Stomach (tissue), 9 donors: ENCODE data around the gene BPIFB6. TPM values are rescaled to one million over a fixed set of nuclear protein-coding genes. Genes with fewer than 3 reads are reported as not detected.

Source experiments
- DNase-seq, 2 donors: peaks; one replicate each; pipeline versions ENCODE4 v3.0.0 to v3.0.0-alpha.2; 2013 to 2019
- H3K27ac ChIP-seq, 5 donors: fragments of 200-600 bp in 4 of 5; sonication (generic) in 4 of 5; one replicate each; pipeline ENCODE4 v1.5.1; 2013 to 2019; ENCODE audit warnings: mild to moderate bottlenecking in 1 of 5, moderate library complexity in 1 of 5
- H3K27me3 ChIP-seq, 3 donors: fragments of 200-600 bp; sonication (generic); one replicate each; pipeline ENCODE4 v1.5.1; 2017 to 2019; ENCODE audit warnings: mixed run types in 1 of 3
- H3K36me3 ChIP-seq, 4 donors: fragments of 200-600 bp; sonication (generic); 1 replicate in 3 of 4; 2 replicates in 1 of 4; pipeline ENCODE4 v1.5.1; 2016 to 2019
- H3K4me1 ChIP-seq, 4 donors: fragments of 200-600 bp; sonication (generic); one replicate each; pipeline ENCODE4 v1.5.1; 2016 to 2019
- H3K4me3 ChIP-seq, 4 donors: fragments of 200-600 bp; sonication (generic) in 3 of 4; one replicate each; pipeline ENCODE4 v1.5.1; 2016 to 2019; ENCODE audit warnings: mild to moderate bottlenecking in 1 of 4
- H3K9me3 ChIP-seq, 4 donors: fragments of 200-600 bp; sonication (generic); one replicate each; pipeline ENCODE4 v1.5.1; 2016 to 2019
- EP300 ChIP-seq: sonication (generic); formaldehyde crosslinking; IDR thresholded peaks from one replicate; pipeline ENCODE4 v1.6.1; 2017; ENCODE audit warnings: antibody characterized with exemption
- POLR2A ChIP-seq, 4 donors: fragments of 450-650 bp; IDR thresholded peaks; one replicate each; pipeline ENCODE4 v1.6.1; 2016; ENCODE audit warnings: antibody characterized with exemption in 4 of 4, control low read depth in 2 of 4, mild to moderate bottlenecking in 1 of 4, moderate library complexity in 1 of 4
- POLR2AphosphoS5 ChIP-seq, 3 donors: sonication (generic); formaldehyde crosslinking; IDR thresholded peaks; one replicate each; pipeline ENCODE4 v1.6.1; 2016; ENCODE audit warnings: antibody characterized with exemption in 3 of 3
- WGBS, 5 donors: extraction: QIAGEN DNeasy Blood & Tissue Kit in 3 of 5; methylation state at CpG; one replicate each; pipeline versions ENCODE4 v1.1.5 to v1.1.7; 2013 to 2018; 5-methylcytosine and 5-hydroxymethylcytosine counted together
- intact Hi-C: fragments of 100-400 bp; cut with DNase I; formaldehyde crosslinking; loops from one replicate; pipeline ENCODE4 v1.15.1; 2023; ENCODE audit warnings: low total_unique reads
- polyA plus RNA-seq, 3 donors: library from polyadenylated mRNA; stranded (reverse); fragments of 200-250 nt; gene quantifications; one replicate each; pipeline ENCODE4 v1.2.3, GENCODE V29; 2013
- total RNA-seq, 5 donors: library from RNA; depleted of rRNA; stranded (reverse); fragments of >200 nt; gene quantifications; one replicate each; pipeline versions ENCODE4 v1.1.0 to v1.2.3, GENCODE V29; 2014 to 2016
- TF ChIP-seq, protein P1 (sequence below), 7 experiments: fragments of 450-650 bp in 4 of 7; fragments of 200-600 bp in 3 of 7; sonication (generic) in 3 of 7; IDR thresholded peaks; one replicate each; pipeline ENCODE4 v1.5.1; 2016 to 2019; ENCODE audit warnings: antibody characterized with exemption in 7 of 7, control low read depth in 2 of 7, mild to moderate bottlenecking in 1 of 7
- donor health status: healthy with polysubstance abuse.
- donor health status: Bipolar disorder and iron deficiency.
- donor health status: healthy.

Gene BPIFB6
- total and polyA plus RNA-seq, 8 donors = not detected

DNA sequence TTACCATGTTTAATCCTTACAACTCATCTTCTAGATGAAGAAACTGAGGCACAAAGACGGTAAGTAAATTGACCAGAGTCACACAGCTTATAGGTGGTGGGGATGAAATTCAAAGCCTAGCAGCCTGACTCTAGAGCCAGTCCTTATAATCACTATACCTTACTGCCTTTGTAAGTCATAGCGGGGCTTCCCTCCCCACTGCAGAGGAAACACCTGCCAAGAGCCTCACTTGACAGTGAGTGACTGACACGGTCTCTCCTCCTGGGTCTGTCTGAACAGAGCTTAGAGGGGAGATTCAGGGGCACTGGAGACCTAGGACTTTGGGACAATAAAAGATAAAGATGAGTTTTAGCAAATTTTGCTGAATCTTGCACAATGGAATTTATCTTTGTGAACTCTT lies 40.1 kb upstream of the BPIFB6 start:
- no peak for TF ChIP-seq POLR2A (IDR thresholded peaks at IDR 0.05)
- TF ChIP-seq, protein P1, sequence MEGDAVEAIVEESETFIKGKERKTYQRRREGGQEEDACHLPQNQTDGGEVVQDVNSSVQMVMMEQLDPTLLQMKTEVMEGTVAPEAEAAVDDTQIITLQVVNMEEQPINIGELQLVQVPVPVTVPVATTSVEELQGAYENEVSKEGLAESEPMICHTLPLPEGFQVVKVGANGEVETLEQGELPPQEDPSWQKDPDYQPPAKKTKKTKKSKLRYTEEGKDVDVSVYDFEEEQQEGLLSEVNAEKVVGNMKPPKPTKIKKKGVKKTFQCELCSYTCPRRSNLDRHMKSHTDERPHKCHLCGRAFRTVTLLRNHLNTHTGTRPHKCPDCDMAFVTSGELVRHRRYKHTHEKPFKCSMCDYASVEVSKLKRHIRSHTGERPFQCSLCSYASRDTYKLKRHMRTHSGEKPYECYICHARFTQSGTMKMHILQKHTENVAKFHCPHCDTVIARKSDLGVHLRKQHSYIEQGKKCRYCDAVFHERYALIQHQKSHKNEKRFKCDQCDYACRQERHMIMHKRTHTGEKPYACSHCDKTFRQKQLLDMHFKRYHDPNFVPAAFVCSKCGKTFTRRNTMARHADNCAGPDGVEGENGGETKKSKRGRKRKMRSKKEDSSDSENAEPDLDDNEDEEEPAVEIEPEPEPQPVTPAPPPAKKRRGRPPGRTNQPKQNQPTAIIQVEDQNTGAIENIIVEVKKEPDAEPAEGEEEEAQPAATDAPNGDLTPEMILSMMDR (IDR thresholded peaks at IDR 0.05) = no peak
- TF ChIP-seq POLR2AphosphoS5 (IDR thresholded peaks at IDR 0.05) = no peak
- no peak for TF ChIP-seq EP300
- Histone ChIP-seq H3K36me3 (no peaks in the 10 kb centered on the region), H3K4me3 (no peak overlapping the region), H3K27ac (no peak overlapping the region), H3K9me3 (peaks cover 0 to 10% (median 5%) of the 10 kb centered on the region in 4 donors), H3K4me1 (no peaks in the 10 kb centered on the region), H3K27me3 (peaks cover 0 to 10% (median 0%) of the 10 kb centered on the region in 3 donors)
- intact Hi-C loops = no loop called here
- no peak for DNase-seq
- 53 to 63% (median 55%) methylated on average over 3 of the region's 3 CpGs for WGBS, 5 donors

DNA sequence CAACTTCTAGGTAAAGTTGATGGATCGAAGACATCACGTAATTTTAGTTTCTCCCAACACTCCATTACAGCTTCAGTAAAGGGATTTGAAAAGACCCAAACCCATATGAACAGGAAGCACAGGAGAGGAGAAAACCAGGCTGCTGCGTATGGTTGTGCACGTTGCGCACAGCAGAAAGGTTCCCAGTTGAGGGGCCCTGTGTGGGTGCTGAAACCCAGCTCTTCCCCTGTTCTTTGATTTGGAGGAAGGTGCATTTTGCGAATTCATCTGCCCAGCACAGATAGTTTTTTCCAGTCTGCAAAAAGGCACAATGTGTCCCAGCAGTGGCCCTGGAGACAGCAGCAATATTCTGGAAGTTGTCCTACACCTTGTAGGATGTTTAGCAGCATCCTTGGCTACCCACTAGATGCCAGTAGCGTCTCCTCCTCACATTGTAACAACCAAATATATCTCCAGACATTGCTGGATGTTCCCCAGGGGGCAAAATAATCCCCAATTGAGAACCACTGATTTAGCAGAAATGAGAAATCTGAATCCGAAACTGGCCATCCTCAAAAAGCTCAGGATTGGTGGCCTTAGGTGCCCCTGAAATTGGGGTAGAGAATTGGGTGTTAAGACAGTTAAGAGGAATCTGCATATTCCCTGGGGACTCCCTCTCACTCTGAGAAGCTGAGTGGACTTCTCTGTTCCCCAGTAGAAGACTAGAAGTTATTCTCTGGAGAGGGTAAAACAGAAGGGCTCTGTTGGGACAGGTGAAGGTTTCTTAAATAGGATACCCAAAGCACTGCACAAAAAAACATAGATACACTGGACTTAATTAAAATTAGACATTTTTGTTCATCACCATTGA lies 39.4 kb upstream of the BPIFB6 start:
- no peaks in the 10 kb centered on the region for H3K36me3 ChIP-seq
- intact Hi-C loops = no loop called here
- H3K9me3 ChIP-seq = peaks cover 0 to 10% (median 5%) of the 10 kb centered on the region in 4 donors
- H3K4me3 ChIP-seq = no peak overlapping the region
- H3K4me1 ChIP-seq = no peaks in the 10 kb centered on the region
- peaks cover 0 to 10% (median 0%) of the 10 kb centered on the region in 3 donors for H3K27me3 ChIP-seq
- no peak overlapping the region for H3K27ac ChIP-seq
- TF ChIP-seq POLR2A (IDR thresholded peaks at IDR 0.05) (no peak), POLR2AphosphoS5 (IDR thresholded peaks at IDR 0.05) (no peak)
- TF ChIP-seq, protein P1 (IDR thresholded peaks at IDR 0.05) = no peak
- WGBS, 5 donors = 66 to 88% (median 78%) methylated on average over 8 of the region's 8 CpGs
- DNase-seq = no peak

DNA sequence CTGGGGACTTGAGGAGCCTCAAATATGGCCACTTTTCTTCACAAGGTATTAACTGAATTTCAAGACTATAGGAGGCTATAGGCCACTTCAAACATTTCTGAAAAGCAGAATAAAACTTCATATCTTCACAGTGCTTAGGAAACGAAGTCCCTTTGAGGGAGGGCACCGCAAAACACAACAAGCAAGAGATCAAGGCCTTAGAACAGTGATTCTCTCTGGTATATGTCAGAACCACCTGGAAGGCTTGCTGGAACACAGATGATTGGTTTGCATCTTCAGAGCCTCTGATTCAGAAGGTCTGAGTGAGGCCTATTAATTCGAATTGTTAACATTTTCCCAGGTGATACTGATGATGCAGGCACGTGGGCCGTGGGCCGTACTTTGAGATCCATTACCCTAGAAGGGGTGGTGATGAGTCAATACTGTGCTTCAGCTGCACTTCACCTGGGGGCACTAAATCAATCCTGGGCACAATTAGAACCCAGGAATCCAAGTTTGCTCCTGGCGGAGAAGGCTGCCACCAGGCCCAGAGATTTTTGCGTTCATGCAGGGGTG lies 37.9 kb upstream of the BPIFB6 start:
- peaks cover 0 to 10% (median 5%) of the 10 kb centered on the region in 4 donors for H3K9me3 ChIP-seq
- intact Hi-C loops = no loop called here
- H3K4me3 ChIP-seq = no peak overlapping the region
- H3K27ac ChIP-seq = no peak overlapping the region
- TF ChIP-seq EP300 (no peak), POLR2AphosphoS5 (IDR thresholded peaks at IDR 0.05) (no peak)
- TF ChIP-seq, protein P1 (IDR thresholded peaks at IDR 0.05) = no peak
- H3K4me1 ChIP-seq = no peaks in the 10 kb centered on the region
- peaks cover 0 to 10% (median 0%) of the 10 kb centered on the region in 3 donors for H3K27me3 ChIP-seq
- DNase-seq = no peak
- no peaks in the 10 kb centered on the region for H3K36me3 ChIP-seq
- WGBS, 5 donors = 76 to 80% (median 79%) methylated on average over 8 of the region's 8 CpGs

DNA sequence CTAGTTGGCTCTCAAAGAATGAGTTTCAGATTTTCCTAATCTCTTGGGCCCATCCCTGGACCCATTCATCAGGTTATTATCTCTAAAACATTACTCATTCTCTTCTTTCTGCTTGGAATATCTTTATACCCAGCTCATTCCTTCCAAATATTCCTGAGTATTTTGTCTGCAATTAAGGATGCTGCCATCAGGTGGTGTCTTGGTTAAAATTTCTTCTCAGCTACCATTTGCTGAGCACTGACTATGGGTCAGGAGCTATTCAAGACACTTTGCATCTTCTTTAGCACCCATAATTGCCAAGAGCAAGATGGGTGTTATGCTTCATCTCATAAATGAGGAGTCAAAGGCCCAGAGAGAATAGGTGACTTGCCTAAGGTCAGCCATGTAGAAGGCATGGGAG lies 35.6 kb upstream of the BPIFB6 start:
- Histone ChIP-seq H3K36me3 (no peaks in the 10 kb centered on the region), H3K9me3 (peaks cover 0 to 10% (median 2%) of the 10 kb centered on the region in 4 donors), H3K4me1 (no peaks in the 10 kb centered on the region), H3K4me3 (no peak overlapping the region), H3K27me3 (no peaks in the 10 kb centered on the region), H3K27ac (no peak overlapping the region)
- TF ChIP-seq POLR2AphosphoS5 (IDR thresholded peaks at IDR 0.05) (no peak), EP300 (no peak), POLR2A (IDR thresholded peaks at IDR 0.05) (no peak)
- TF ChIP-seq, protein P1 (IDR thresholded peaks at IDR 0.05) = no peak
- intact Hi-C loops = no loop called here
- DNase-seq = no peak
